Gastrocnemius medialis (tissue), 4 donors: ENCODE measurements around the gene ARHGAP26. TPM values are rescaled to one million over a fixed set of nuclear protein-coding genes. Genes with fewer than 3 reads are reported as not detected.

Source experiments
- ATAC-seq, 2 donors: fragments of 150-250 bp; one replicate each; pipeline ENCODE4 v1.9.1; 2016
- DNase-seq, 2 donors: peaks; one replicate each; pipeline ENCODE4 v3.0.0-alpha.2; 2019
- H3K27ac ChIP-seq, 4 donors: fragments of 200-600 bp; sonication (generic); 1 replicate in 1 of 4; 2 replicates in 3 of 4; pipeline ENCODE4 v1.5.1; 2016 to 2018; ENCODE audit warnings: mild to moderate bottlenecking in 2 of 4, moderate library complexity in 1 of 4
- H3K27me3 ChIP-seq, 3 donors: fragments of 200-600 bp; sonication (generic) in 2 of 3; 1 replicate in 1 of 3; 2 replicates in 2 of 3; pipeline versions ENCODE4 v1.5.1 to v1.6.0; 2016 to 2019; ENCODE audit warnings: mild to moderate bottlenecking in 1 of 3, moderate library complexity in 1 of 3
- H3K36me3 ChIP-seq, 2 donors: fragments of 200-600 bp; sonication (generic) in 1 of 2; one replicate each; pipeline ENCODE4 v1.5.1; 2017 to 2018
- H3K4me1 ChIP-seq, 2 donors: fragments of 200-600 bp; sonication (generic) in 1 of 2; one replicate each; pipeline ENCODE4 v1.5.1; 2016 to 2017; ENCODE audit warnings: mild to moderate bottlenecking in 2 of 2
- H3K4me3 ChIP-seq, 4 donors: fragments of 200-600 bp; sonication (generic) in 3 of 4; 1 replicate in 1 of 4; 2 replicates in 3 of 4; pipeline ENCODE4 v1.5.1; 2016 to 2019; ENCODE audit warnings: mild to moderate bottlenecking in 2 of 4
- H3K9me3 ChIP-seq, 3 donors: fragments of 200-600 bp; sonication (generic) in 2 of 3; 1 replicate in 1 of 3; 2 replicates in 2 of 3; pipeline ENCODE4 v1.5.1; 2016 to 2019
- CTCF ChIP-seq, 5 experiments: fragments of 450-650 bp in 3 of 5; fragments of 200-600 bp in 2 of 5; sonication (generic) in 2 of 5; IDR thresholded peaks in 4 of 5; conservative IDR thresholded peaks in 1 of 5; 1 replicate in 4 of 5; 2 replicates in 1 of 5; pipeline ENCODE4 v1.5.1; 2016 to 2019; ENCODE audit warnings: antibody characterized with exemption in 5 of 5, mild to moderate bottlenecking in 3 of 5, moderate library complexity in 3 of 5
- POLR2A ChIP-seq, 2 donors: fragments of 450-650 bp; IDR thresholded peaks; one replicate each; pipeline ENCODE4 v1.6.1; 2017; ENCODE audit warnings: antibody characterized with exemption in 2 of 2, mild to moderate bottlenecking in 2 of 2, moderate library complexity in 2 of 2
- in situ Hi-C, 4 donors: fragments of 200-750 bp; cut with MboI; loops; one replicate each; pipeline versions ENCODE4 v1.15.0 to v1.8.0; 2017; ENCODE audit warnings: low sequenced_read_pairs in 4 of 4
- intact Hi-C: fragments of 100-400 bp; cut with DNase I; formaldehyde crosslinking; loops from one replicate; pipeline ENCODE4 v1.15.1; 2023; ENCODE audit warnings: low total_unique reads
- total RNA-seq, 4 donors: library from RNA; depleted of rRNA; stranded (reverse); fragments of >200 nt; gene quantifications; one replicate each; pipeline versions ENCODE4 v1.1.0 to v1.2.3, GENCODE V29; 2016

ARHGAP26 gene
- total RNA-seq, 4 donors from 2014 or later: 9.1 to 22.4 (median 13.4) TPM

- Histone ChIP-seq H3K36me3 (no peaks in the 10 kb centered on the region), H3K4me3 (no peak overlapping the region), H3K27ac (no peak overlapping the region), H3K9me3 (no peaks in the 10 kb centered on the region), H3K27me3 (no peaks in the 10 kb centered on the region), H3K4me1 (peaks cover 13 to 20% of the 10 kb centered on the region in 2 donors)
- ATAC-seq (no peak), DNase-seq (no peak)
- in situ Hi-C loops (loop anchor here in 1 of 4 donors (25.0 kb wide), 1 partner anchor 716 kb away; no protein-coding TSS in a partner anchor), intact Hi-C loops (no loop called here)
- TF ChIP-seq POLR2A (IDR thresholded peaks at IDR 0.05) (no peak), CTCF (IDR thresholded peaks at IDR 0.05 in 4 of 5, conservative IDR thresholded peaks at IDR 0.05 in 1 of 5) (no peak)
Measured at GRCh38 chr5:143121135-143121475, 350.9 kb downstream of the ARHGAP26 start.

DNA sequence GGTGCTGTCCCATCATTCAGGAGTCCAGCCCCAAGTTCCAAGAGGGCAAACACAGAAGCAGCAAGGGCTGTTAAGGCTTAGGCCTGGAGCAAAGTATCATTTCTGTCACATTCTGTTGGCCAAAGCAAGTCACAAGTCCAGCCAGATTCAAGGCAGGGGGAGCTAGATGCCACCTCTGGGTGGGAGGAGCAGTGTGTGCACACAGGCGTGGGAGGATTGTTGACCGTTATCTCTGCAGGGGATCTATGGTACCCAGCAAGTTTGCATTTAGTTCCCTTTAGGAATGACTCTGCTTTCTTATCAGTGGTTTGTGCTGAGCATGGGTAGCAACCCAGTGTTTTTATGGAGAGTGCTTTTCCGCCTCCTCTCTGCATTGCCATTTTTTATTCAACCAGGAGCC, 354.4 kb downstream of the ARHGAP26 start:
- no peak for ATAC-seq
- no peaks in the 10 kb centered on the region for H3K9me3 ChIP-seq
- peaks cover 40 to 47% of the 10 kb centered on the region in 2 donors for H3K4me1 ChIP-seq
- DNase-seq: no peak
- no peak overlapping the region for H3K27ac ChIP-seq
- intact Hi-C loops (no loop called here), in situ Hi-C loops (loop anchor here in 1 of 4 donors (25.0 kb wide), 1 partner anchor 713 kb away; no protein-coding TSS in a partner anchor)
- H3K4me3 ChIP-seq: no peak overlapping the region
- no peak for TF ChIP-seq POLR2A (IDR thresholded peaks at IDR 0.05)
- no peak for TF ChIP-seq CTCF (IDR thresholded peaks at IDR 0.05 in 4 of 5, conservative IDR thresholded peaks at IDR 0.05 in 1 of 5)
- H3K36me3 ChIP-seq: no peaks in the 10 kb centered on the region
- H3K27me3 ChIP-seq: no peaks in the 10 kb centered on the region

GRCh38 chr5:143126174-143127019, 356.2 kb downstream of the ARHGAP26 start:
- DNase-seq: no peak
- Histone ChIP-seq H3K4me1 (peaks cover 58 to 65% of the 10 kb centered on the region in 2 donors), H3K27me3 (no peaks in the 10 kb centered on the region), H3K27ac (peak overlapping the region; percentile 90 to 97 (median 95)), H3K4me3 (no peak overlapping the region), H3K9me3 (no peaks in the 10 kb centered on the region), H3K36me3 (no peaks in the 10 kb centered on the region)
- TF ChIP-seq CTCF (IDR thresholded peaks at IDR 0.05 in 4 of 5, conservative IDR thresholded peaks at IDR 0.05 in 1 of 5) (no peak), POLR2A (IDR thresholded peaks at IDR 0.05) (no peak)
- in situ Hi-C loops (loop anchor here in 3 of 4 donors (25.0 kb wide), 2 partner anchors 89 to 261 kb away; no protein-coding TSS in a partner anchor), intact Hi-C loops (no loop called here)
- ATAC-seq: no peak

DNA sequence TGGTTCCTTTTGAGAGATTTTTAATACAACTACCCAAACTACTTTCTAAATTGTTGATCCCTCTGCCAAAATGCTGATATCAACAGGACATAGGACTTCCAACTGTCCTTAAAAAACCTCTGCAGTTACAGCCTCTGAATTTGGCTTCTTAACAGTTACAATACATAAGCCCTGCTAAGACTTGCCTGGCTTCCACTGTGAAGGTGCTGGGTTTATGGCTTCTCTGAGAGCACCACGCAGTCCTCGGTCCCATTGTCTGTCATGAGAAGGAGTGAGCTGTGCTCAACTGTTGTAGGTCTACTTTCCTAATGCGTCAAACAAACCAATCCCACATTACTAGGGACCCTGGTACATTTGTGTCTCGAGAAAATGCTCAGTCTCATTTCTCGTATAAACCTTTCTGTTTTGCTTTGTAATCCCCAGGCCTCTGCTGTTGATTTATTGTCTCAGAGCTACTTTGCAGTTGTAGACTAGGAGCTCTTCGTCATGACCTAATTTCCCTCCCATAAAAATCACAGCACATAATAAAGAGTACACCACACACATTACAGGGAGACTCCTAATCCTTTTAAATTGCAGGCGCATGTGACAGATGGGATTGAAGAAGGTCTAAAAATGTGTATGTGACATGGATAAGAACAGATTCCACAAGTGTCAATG, 358.4 kb downstream of the ARHGAP26 start:
- in situ Hi-C loops: loop anchor here in 3 of 4 donors (25.0 kb wide), 2 partner anchors 91 to 259 kb away; no protein-coding TSS in a partner anchor

More for the DNA sequence above, 358.4 kb downstream of the ARHGAP26 start:
- Histone ChIP-seq H3K36me3 (no peaks in the 10 kb centered on the region), H3K27me3 (no peaks in the 10 kb centered on the region), H3K4me1 (peaks cover 78 to 81% of the 10 kb centered on the region in 2 donors), H3K27ac (peak overlapping the region; percentile 90 to 97 (median 95)), H3K4me3 (peak overlapping the region in 3 of 4 donors; percentile 26 to 37 (median 37)), H3K9me3 (no peaks in the 10 kb centered on the region)
- ATAC-seq: peak; percentile 81 to 83
- peak in 1 of 2 donors; percentile 14 for DNase-seq
- intact Hi-C loops: loop anchor here (2.0 kb wide), 1 partner anchor 72 kb away; no protein-coding TSS in a partner anchor
- TF ChIP-seq POLR2A (IDR thresholded peaks at IDR 0.05) (peak in 1 of 2 donors; percentile 33), CTCF (IDR thresholded peaks at IDR 0.05 in 4 of 5, conservative IDR thresholded peaks at IDR 0.05 in 1 of 5) (no peak)
